HUDEP-2 (cell line): ENCODE results near the gene VENTX.
"Not testable (repeated sequence)": the region's sequence is repeated elsewhere in the genome, so short reads cannot be mapped to it uniquely, and the experiment has no call there.

Source experiments
- DNase-seq, 76 experiments: peaks; one replicate each; lab custom pipeline; 2025; ENCODE audit not compliant: unreplicated experiment in 76 of 76; lab: John Stamatoyannopoulos, UW

Gene VENTX

GRCh38 chr10:133253361-133253955 lies 15.8 kb downstream of the VENTX start:
- no peak for DNase-seq

GRCh38 chr10:133254421-133255120 lies 16.9 kb downstream of the VENTX start:
- DNase-seq = peak in 2 of 76 experiments; percentile 3 to 20

GRCh38 chr10:133255323-133255722 lies 17.7 kb downstream of the VENTX start:
- no peak for DNase-seq

- peak in 45 of 76 experiments; percentile 2 to 67 (median 42) for DNase-seq
Observed at GRCh38 chr10:133257489-133258065, 19.9 kb downstream of the VENTX start.

- peak in 29 of 76 experiments; percentile 8 to 53 (median 26) for DNase-seq
Observed at GRCh38 chr10:133258066-133258817, 20.6 kb downstream of the VENTX start.

- DNase-seq = peak in 44 of 76 experiments; percentile 8 to 61 (median 29)
Observed at GRCh38 chr10:133258818-133259601, 21.4 kb downstream of the VENTX start.

- DNase-seq = no peak
Observed at GRCh38 chr10:133259602-133259989, 21.9 kb downstream of the VENTX start.

- peak in 65 of 76 experiments; percentile 8 to 81 (median 65) for DNase-seq
Observed at GRCh38 chr10:133260895-133261725, 23.5 kb downstream of the VENTX start.

GRCh38 chr10:133261726-133262325 lies 24.2 kb downstream of the VENTX start:
- peak in 72 of 76 experiments; percentile 18 to 94 (median 84) for DNase-seq

GRCh38 chr10:133262696-133263095 lies 25.0 kb downstream of the VENTX start:
- DNase-seq = no peak

GRCh38 chr10:133263674-133264073 lies 26.0 kb downstream of the VENTX start:
- DNase-seq = no peak

- peak in 14 of 76 experiments; percentile 9 to 26 (median 13) for DNase-seq
Observed at GRCh38 chr10:133264461-133264860, 26.8 kb downstream of the VENTX start.

- not testable (repeated sequence) for DNase-seq
Observed at GRCh38 chr10:133265052-133265451, 27.4 kb downstream of the VENTX start.

GRCh38 chr10:133266056-133266795 lies 28.6 kb downstream of the VENTX start:
- DNase-seq = no peak

- no peak for DNase-seq
Observed at GRCh38 chr10:133267293-133267692, 29.6 kb downstream of the VENTX start.

GRCh38 chr10:133267829-133268228 lies 30.2 kb downstream of the VENTX start:
- DNase-seq = no peak

- DNase-seq = no peak
Observed at GRCh38 chr10:133268532-133268931, 30.9 kb downstream of the VENTX start.

- no peak for DNase-seq
Observed at GRCh38 chr10:133269367-133269766, 31.7 kb downstream of the VENTX start.
